IPS-18a (cell line): ENCODE measurements around the gene PUDP.

Experiments used
- H3K27ac ChIP-seq: one replicate; pipeline ENCODE4 v1.5.1; 2013; ENCODE audit warnings: low read length
- H3K27me3 ChIP-seq: one replicate; pipeline ENCODE4 v1.6.1; 2013; ENCODE audit warnings: mild to moderate bottlenecking, low read length; ENCODE audit not compliant: control insufficient read depth, insufficient read depth
- H3K36me3 ChIP-seq: one replicate; pipeline ENCODE4 v1.6.1; 2013; ENCODE audit warnings: low read depth, low read length; ENCODE audit not compliant: control insufficient read depth
- H3K4me1 ChIP-seq: one replicate; pipeline ENCODE4 v1.6.1; 2013; ENCODE audit warnings: low read depth, low read length; ENCODE audit not compliant: control insufficient read depth
- H3K4me3 ChIP-seq: one replicate; pipeline ENCODE4 v1.5.1; 2013; ENCODE audit warnings: low read length
- H3K9ac ChIP-seq: one replicate; pipeline ENCODE4 v1.6.1; 2013; ENCODE audit warnings: mild to moderate bottlenecking, low read length, moderate library complexity
- H3K9me3 ChIP-seq: one replicate; pipeline ENCODE4 v1.6.1; 2013; ENCODE audit warnings: low read depth, low read length; ENCODE audit not compliant: control insufficient read depth

The PUDP gene

DNA sequence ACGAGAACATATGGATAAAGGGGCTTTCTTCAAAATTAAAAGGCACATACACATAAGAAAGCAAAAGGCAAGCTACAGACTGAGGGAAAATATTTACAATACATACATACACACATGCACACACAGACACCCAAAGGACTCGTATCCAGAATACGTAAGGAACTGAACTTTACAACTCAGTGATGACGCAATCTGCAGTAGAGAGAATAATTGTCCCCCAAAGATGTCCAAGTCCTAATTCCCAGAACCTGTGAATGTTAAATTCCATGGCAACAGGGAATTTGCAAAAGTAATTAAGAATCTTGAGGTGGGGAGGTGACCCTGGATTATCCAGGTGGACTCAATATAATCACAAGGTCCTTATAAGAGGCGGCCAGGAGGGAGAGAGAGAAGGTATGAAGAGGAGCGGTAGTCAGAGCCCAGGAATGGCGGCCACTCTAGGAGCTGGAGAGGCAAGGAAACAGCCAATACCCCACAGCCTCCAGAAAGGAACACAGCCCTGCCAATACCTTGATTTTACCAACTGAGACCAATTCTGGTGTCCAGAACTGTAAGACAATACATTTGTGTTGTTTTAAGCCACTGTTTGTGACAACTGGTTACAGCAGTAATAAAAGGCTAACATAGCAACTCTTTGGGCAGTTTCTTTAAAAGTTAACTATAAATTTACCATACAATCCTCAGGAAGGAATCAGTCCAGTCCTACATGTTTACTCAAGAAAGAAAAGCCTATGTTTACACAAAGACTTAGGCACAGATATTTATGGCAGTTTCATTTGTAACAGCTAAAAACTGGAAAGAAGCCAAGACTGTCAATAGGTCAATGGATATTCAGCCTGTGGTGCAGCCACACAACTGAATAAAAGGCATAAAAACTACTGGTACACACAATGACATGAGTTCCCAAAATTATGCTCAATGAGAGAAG lies 27.7 kb downstream of the PUDP start:
- H3K9ac ChIP-seq = no peak overlapping the region
- no peaks in the 10 kb centered on the region for H3K9me3 ChIP-seq
- H3K4me3 ChIP-seq = no peak overlapping the region
- no peaks in the 10 kb centered on the region for H3K4me1 ChIP-seq
- H3K27me3 ChIP-seq = no peaks in the 10 kb centered on the region
- no peak overlapping the region for H3K27ac ChIP-seq
- no peaks in the 10 kb centered on the region for H3K36me3 ChIP-seq

DNA sequence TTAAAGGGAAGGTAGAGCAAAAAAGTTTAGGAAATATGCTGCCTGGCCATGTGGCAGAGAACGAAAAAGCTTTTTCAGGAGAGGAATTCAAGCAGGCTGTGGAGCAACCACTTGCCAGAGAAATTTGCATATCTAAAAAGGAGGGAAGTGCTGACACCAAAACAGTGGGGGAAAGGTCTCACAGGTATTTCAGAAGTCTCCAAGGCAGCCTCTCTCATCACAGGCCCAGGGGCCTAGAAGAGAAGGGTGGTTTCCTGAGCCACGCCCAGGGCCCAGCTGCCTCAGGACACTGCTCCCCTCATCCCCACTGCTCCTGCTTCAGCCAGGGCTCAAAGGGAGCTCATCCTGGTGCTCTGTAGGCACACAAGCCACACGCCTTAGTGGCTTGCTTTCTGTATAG lies 30.4 kb downstream of the PUDP start:
- H3K4me3 ChIP-seq = no peak overlapping the region
- no peaks in the 10 kb centered on the region for H3K4me1 ChIP-seq
- no peaks in the 10 kb centered on the region for H3K36me3 ChIP-seq
- no peak overlapping the region for H3K27ac ChIP-seq
- no peak overlapping the region for H3K9ac ChIP-seq
- H3K9me3 ChIP-seq = no peaks in the 10 kb centered on the region
- H3K27me3 ChIP-seq = no peaks in the 10 kb centered on the region

DNA sequence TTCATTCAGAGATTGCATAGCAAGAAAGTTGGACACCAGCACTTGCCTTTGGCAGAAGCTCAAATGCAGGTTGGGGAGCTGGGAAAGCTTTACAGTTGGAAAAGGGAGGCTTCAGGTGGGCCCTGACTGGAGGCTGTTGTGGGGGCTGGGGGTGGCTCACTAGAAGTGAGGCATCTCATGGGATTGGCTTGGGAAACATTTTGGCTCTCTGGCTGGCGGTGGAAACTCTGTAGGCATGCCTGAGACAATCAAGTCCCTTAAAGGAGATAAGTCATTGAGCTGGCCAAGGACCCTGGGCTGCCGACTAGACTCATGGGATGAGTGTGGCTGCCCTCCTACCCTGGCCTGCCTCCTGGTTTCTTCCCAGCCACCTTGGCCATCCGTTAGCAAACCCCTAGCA lies 31.9 kb downstream of the PUDP start:
- H3K9me3 ChIP-seq = no peaks in the 10 kb centered on the region
- H3K4me1 ChIP-seq = peaks cover 4% of the 10 kb centered on the region
- H3K27me3 ChIP-seq = no peaks in the 10 kb centered on the region
- no peak overlapping the region for H3K27ac ChIP-seq
- H3K9ac ChIP-seq = no peak overlapping the region
- no peaks in the 10 kb centered on the region for H3K36me3 ChIP-seq
- no peak overlapping the region for H3K4me3 ChIP-seq

DNA sequence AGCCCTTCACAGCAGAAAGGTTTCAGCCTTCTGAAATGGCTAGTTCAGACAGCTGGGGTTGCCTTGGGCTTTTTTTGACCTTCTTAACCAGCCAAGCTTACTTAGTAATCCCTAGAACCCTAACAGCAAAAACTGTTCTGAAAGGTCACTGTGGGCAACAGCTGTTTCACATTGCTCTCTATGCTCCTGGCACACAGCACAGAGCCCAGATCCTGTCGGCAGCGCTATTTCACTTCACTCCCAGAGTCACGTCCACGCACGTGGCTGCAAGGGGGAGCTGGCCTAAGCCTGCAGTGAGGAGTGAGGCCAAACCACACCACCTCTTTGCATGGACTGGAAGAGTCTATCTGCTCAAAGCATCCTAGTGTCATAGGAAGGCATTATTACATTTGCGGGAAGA lies 32.4 kb downstream of the PUDP start:
- no peak overlapping the region for H3K27ac ChIP-seq
- no peak overlapping the region for H3K9ac ChIP-seq
- H3K9me3 ChIP-seq = no peaks in the 10 kb centered on the region
- H3K27me3 ChIP-seq = no peaks in the 10 kb centered on the region
- H3K4me3 ChIP-seq = no peak overlapping the region
- H3K4me1 ChIP-seq = peaks cover 8% of the 10 kb centered on the region
- H3K36me3 ChIP-seq = no peaks in the 10 kb centered on the region

DNA sequence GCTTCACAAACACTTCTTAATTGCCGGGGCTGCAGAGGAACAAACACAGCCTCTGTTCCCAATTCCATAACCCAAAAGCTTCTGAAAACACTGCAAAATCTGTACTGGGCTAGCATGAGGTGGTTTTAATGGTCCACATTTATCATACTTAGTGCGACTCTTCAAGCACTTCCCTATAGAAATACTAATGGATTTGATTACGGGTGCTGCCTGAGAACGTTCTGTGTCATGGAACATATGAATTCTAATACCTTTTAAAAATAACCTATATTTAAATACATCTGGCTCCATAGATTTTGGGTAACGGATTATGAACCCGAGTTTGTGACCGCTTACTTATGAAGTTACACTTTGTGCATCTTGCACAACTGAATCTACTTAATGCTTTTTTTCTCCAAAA lies 35.9 kb downstream of the PUDP start:
- no peak overlapping the region for H3K27ac ChIP-seq
- H3K9me3 ChIP-seq = no peaks in the 10 kb centered on the region
- no peak overlapping the region for H3K9ac ChIP-seq
- no peaks in the 10 kb centered on the region for H3K36me3 ChIP-seq
- H3K4me1 ChIP-seq = peaks cover 20% of the 10 kb centered on the region
- H3K27me3 ChIP-seq = no peaks in the 10 kb centered on the region
- H3K4me3 ChIP-seq = no peak overlapping the region

DNA sequence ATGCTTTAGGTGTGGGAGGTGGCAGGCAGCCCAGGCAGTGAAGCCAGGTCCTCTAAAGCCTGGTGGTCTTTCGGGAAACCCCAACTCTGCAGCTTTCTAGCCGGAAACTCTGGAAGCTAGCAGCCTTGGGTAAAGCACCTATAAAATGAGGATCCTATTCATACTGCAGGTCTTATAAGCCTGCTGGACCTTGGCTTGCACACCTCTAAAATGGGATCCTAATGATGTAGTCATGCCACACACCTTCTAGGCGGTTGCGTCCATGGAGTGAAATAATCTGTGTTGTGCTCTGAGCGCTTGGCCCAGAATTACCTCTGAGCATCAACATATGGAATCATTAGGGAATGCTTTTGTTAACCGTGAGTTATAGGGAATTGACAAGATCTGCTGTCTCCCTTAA lies 36.4 kb downstream of the PUDP start:
- Histone ChIP-seq H3K9ac (no peak overlapping the region), H3K9me3 (no peaks in the 10 kb centered on the region), H3K4me3 (no peak overlapping the region), H3K36me3 (no peaks in the 10 kb centered on the region), H3K27me3 (no peaks in the 10 kb centered on the region), H3K4me1 (peaks cover 20% of the 10 kb centered on the region), H3K27ac (no peak overlapping the region)

DNA sequence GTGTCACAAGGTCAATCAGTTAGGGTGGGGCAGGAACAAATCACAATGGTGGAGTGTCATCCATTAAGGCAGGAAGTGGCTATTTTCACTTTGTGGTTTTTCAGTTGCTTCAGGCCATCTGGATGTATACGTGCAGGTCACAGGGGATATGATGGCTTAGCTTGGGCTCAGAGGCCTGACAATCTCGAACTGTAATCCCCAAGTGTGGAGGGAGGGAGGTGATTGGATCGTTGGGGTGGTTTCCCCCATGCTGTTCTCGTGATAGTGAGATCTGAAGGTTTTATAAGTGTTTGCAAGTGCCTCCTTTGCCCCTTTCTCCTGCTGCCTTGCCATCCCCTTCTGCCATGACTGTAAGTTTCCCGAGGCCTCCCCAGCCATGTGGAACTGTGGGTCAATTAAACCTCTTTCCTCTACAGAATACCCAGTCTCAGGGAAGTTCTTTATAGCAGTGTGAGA lies 37.1 kb downstream of the PUDP start:
- Histone ChIP-seq H3K9ac (no peak overlapping the region), H3K27me3 (no peaks in the 10 kb centered on the region), H3K27ac (no peak overlapping the region), H3K4me1 (peaks cover 20% of the 10 kb centered on the region), H3K4me3 (no peak overlapping the region), H3K9me3 (no peaks in the 10 kb centered on the region), H3K36me3 (no peaks in the 10 kb centered on the region)

DNA sequence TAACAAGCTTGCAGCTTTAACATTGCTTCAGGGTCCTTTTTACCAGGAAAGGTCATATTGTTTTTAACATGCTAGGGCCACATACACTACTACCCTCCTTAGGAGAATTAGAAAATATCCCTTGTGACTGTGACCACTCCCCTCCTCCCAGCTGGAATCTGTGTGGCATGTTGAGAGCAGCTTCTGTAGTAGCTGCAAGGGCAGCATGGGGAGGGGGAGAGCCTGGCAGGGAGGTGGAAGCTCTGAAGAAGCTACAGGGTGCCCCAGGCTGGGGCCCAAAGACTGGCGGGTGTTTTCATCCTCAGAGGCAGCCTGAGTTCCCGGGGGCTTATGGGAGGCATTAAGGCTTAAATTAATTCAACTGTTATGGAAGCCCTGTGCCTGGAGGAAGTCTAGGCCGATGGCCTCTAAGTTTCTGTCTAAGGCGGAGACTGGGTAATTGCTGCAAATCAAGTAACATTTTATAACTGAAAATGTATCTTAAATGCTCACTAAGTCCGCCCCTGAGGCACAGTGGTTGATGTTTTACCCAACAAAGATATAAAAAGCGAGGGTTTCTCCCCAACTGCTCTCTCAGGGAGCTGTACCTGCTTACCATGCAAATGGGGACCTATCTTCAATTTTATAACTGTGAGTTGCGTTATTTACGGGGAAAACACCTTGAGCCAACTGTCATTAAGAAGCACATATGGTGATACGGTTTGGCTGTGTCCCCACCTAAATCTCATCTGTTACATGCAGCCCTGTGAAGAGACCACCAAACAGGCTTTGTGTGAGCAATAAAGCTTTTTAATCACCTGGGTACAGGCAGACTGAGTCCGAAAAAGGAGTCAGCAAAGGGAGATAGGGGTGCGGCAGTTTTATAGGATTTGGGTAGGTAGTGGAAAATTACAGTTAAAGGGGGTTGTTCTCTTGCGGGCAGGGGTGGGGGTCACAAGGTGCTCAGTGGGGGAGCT lies 37.8 kb downstream of the PUDP start:
- H3K4me1 ChIP-seq = peaks cover 20% of the 10 kb centered on the region
- H3K27me3 ChIP-seq = no peaks in the 10 kb centered on the region
- H3K9ac ChIP-seq = no peak overlapping the region
- H3K9me3 ChIP-seq = no peaks in the 10 kb centered on the region
- no peak overlapping the region for H3K4me3 ChIP-seq
- no peaks in the 10 kb centered on the region for H3K36me3 ChIP-seq
- H3K27ac ChIP-seq = no peak overlapping the region

DNA sequence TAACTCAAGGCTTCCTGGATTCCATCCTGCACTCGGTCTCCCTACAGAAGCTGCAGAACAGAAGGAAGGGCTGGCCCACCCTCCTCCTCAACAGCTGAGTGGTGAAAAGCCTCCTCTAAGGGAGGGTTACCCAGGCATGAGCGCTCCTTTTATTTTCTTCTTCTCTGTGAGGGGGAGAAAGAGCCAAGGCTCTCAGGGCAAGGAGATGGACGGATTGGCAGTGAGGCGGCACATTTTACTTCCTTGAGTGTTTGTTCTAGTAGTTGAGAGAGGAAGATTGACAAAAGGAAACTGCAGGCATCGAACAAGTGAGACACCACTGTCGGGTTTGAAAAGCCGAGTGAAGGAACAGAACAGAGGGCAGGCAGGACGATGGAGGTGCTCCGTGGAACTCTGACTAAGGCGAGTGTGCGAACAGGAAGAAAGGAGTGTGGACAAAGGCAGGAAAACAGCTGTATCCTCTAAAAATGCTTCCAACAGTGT lies 38.9 kb downstream of the PUDP start:
- Histone ChIP-seq H3K27me3 (no peaks in the 10 kb centered on the region), H3K4me1 (peaks cover 20% of the 10 kb centered on the region), H3K4me3 (no peak overlapping the region), H3K36me3 (no peaks in the 10 kb centered on the region), H3K9ac (no peak overlapping the region), H3K9me3 (no peaks in the 10 kb centered on the region), H3K27ac (no peak overlapping the region)

DNA sequence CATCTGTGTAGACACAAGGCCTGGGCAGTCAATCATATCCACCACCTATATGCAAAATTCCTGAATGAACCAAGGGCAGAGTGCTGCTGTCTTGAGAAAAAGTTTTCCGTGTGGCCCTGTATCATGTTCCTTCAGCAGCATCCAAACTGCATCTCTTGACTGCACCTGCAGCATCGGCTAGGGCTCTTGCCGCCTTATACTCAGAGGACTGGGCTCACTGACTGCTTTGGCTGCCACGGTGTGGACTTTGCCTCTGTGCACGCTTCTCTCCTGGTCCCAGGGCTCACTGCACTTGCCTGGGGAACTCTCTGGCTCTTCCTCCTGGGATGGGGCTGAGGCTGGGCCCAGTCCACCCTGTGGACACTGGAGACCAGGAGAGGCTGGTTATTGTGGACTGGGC lies 39.9 kb downstream of the PUDP start:
- Histone ChIP-seq H3K9ac (no peak overlapping the region), H3K9me3 (no peaks in the 10 kb centered on the region)

DNA sequence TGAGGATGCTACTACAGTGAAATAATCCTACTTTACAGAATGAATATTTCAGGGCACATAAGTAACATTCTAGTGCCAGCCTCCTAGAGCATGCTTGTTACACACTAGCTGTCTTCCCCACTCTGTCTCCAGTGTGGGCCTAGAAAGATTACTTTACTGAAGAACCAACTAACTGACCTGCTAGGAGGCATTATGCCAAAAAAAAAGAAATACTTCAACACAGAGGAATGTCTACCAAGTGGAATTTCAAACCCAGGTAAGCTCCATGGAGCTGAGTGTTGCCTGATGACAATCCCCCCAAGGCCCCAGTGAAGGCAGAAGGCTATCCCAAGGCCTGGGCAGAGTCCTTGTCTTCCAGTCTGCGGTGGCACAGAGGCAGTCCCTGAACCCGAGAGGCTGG lies 41.3 kb downstream of the PUDP start:
- H3K27ac ChIP-seq = no peak overlapping the region
- H3K4me3 ChIP-seq = no peak overlapping the region
- no peaks in the 10 kb centered on the region for H3K27me3 ChIP-seq
- no peaks in the 10 kb centered on the region for H3K9me3 ChIP-seq
- no peak overlapping the region for H3K9ac ChIP-seq
- no peaks in the 10 kb centered on the region for H3K36me3 ChIP-seq
- peaks cover 19% of the 10 kb centered on the region for H3K4me1 ChIP-seq

More for the DNA sequence above, 39.9 kb downstream of the PUDP start:
- Histone ChIP-seq H3K36me3 (no peaks in the 10 kb centered on the region), H3K4me3 (no peak overlapping the region), H3K27ac (no peak overlapping the region), H3K4me1 (peaks cover 20% of the 10 kb centered on the region), H3K27me3 (no peaks in the 10 kb centered on the region)
